ENCODE results near the gene DYRK4.
"Not testable (repeated sequence)": the region's sequence is repeated elsewhere in the genome, so short reads cannot be mapped to it uniquely, and the experiment has no call there.

The DYRK4 gene

GRCh38 chr12:4562034-4562657 lies at the start of gene DYRK4:
Gene DYRK4 (plus strand): TSS chr12:4562208. CDS start chr12:4562246, 38 bp downstream.
- in situ Hi-C loops (cut with HindIII; ENCODE audit: low sequenced_read_pairs) = no loop called here

- in situ Hi-C loops (cut with HindIII; ENCODE audit: low sequenced_read_pairs) = loop anchor here (5.0 kb wide), 1 partner anchor 34 kb away; no protein-coding TSS in a partner anchor
Measured at GRCh38 chr12:4518106-4518728, 43.8 kb upstream of the DYRK4 start.

- in situ Hi-C loops (cut with HindIII; ENCODE audit: low sequenced_read_pairs) = not testable (repeated sequence)
Measured at GRCh38 chr12:4523443-4523842, 38.6 kb upstream of the DYRK4 start.

- in situ Hi-C loops (cut with HindIII; ENCODE audit: low sequenced_read_pairs) = no loop called here
Measured at GRCh38 chr12:4526923-4527546, 35.0 kb upstream of the DYRK4 start.

- in situ Hi-C loops (cut with HindIII; ENCODE audit: low sequenced_read_pairs) = no loop called here
Measured at GRCh38 chr12:4530160-4530559, 31.8 kb upstream of the DYRK4 start.

- in situ Hi-C loops (cut with HindIII; ENCODE audit: low sequenced_read_pairs) = no loop called here
Measured at GRCh38 chr12:4530982-4531586, 30.9 kb upstream of the DYRK4 start.

GRCh38 chr12:4535092-4535491 lies 26.9 kb upstream of the DYRK4 start:
- in situ Hi-C loops (cut with HindIII; ENCODE audit: low sequenced_read_pairs) = no loop called here

GRCh38 chr12:4535871-4536270 lies 26.1 kb upstream of the DYRK4 start:
- in situ Hi-C loops (cut with HindIII; ENCODE audit: low sequenced_read_pairs) = no loop called here

GRCh38 chr12:4538207-4539160 lies 23.5 kb upstream of the DYRK4 start, which contains the start of gene RAD51AP1:
Gene RAD51AP1 (plus strand): TSS chr12:4538890. CDS start chr12:4538940, 50 bp downstream.
- in situ Hi-C loops (cut with HindIII; ENCODE audit: low sequenced_read_pairs) = no loop called here

GRCh38 chr12:4539167-4539870 lies 22.7 kb upstream of the DYRK4 start:
- in situ Hi-C loops (cut with HindIII; ENCODE audit: low sequenced_read_pairs) = no loop called here

GRCh38 chr12:4540170-4540569 lies 21.8 kb upstream of the DYRK4 start:
- in situ Hi-C loops (cut with HindIII; ENCODE audit: low sequenced_read_pairs) = no loop called here

- in situ Hi-C loops (cut with HindIII; ENCODE audit: low sequenced_read_pairs) = no loop called here
Measured at GRCh38 chr12:4540638-4541037, 21.4 kb upstream of the DYRK4 start.

- in situ Hi-C loops (cut with HindIII; ENCODE audit: low sequenced_read_pairs) = no loop called here
Measured at GRCh38 chr12:4545195-4545594, 16.8 kb upstream of the DYRK4 start.

GRCh38 chr12:4552191-4552590 lies 9.8 kb upstream of the DYRK4 start:
- in situ Hi-C loops (cut with HindIII; ENCODE audit: low sequenced_read_pairs) = loop anchor here (5.0 kb wide), 1 partner anchor 35 kb away; no protein-coding TSS in a partner anchor

GRCh38 chr12:4553943-4554342 lies 8.1 kb upstream of the DYRK4 start:
- in situ Hi-C loops (cut with HindIII; ENCODE audit: low sequenced_read_pairs) = loop anchor here (5.0 kb wide), 1 partner anchor 37 kb away; no protein-coding TSS in a partner anchor

GRCh38 chr12:4555804-4556203 lies 6.2 kb upstream of the DYRK4 start:
- in situ Hi-C loops (cut with HindIII; ENCODE audit: low sequenced_read_pairs) = no loop called here

- in situ Hi-C loops (cut with HindIII; ENCODE audit: low sequenced_read_pairs) = no loop called here
Measured at GRCh38 chr12:4556735-4557530, 5.1 kb upstream of the DYRK4 start.

GRCh38 chr12:4557586-4557985 lies 4.4 kb upstream of the DYRK4 start:
- in situ Hi-C loops (cut with HindIII; ENCODE audit: low sequenced_read_pairs) = no loop called here

GRCh38 chr12:4558171-4558570 lies 3.8 kb upstream of the DYRK4 start:
- in situ Hi-C loops (cut with HindIII; ENCODE audit: low sequenced_read_pairs) = no loop called here
